GM12801 (cell line): ENCODE data around the gene KAT6B.

Experiments
- CTCF ChIP-seq: IDR thresholded peaks from one replicate; pipeline ENCODE4 v1.5.1; 2011; ENCODE audit warnings: control low read depth; ENCODE audit not compliant: insufficient read length; ENCODE audit errors: extremely low read depth

Gene KAT6B

GRCh38 chr10:74917481-74918077 is 91.2 kb downstream of the KAT6B start:
- TF ChIP-seq CTCF: no peak

- TF ChIP-seq CTCF: no peak
Observed at GRCh38 chr10:74919671-74920070, 93.3 kb downstream of the KAT6B start.

GRCh38 chr10:74921744-74922143 is 95.3 kb downstream of the KAT6B start:
- TF ChIP-seq CTCF: no peak

- TF ChIP-seq CTCF: no peak
Observed at GRCh38 chr10:74922921-74923320, 96.5 kb downstream of the KAT6B start.

GRCh38 chr10:74923556-74923955 is 97.2 kb downstream of the KAT6B start:
- TF ChIP-seq CTCF: no peak

GRCh38 chr10:74924251-74924963 is 98.0 kb downstream of the KAT6B start:
- no peak for TF ChIP-seq CTCF

GRCh38 chr10:74925291-74925690 is 98.9 kb downstream of the KAT6B start:
- no peak for TF ChIP-seq CTCF
